Aorta (tissue), 5 donors: Measurements from ENCODE around the gene GASK1A. TPM values are rescaled to one million over a fixed set of nuclear protein-coding genes. Genes with fewer than 3 reads are reported as not detected.
"Not testable (repeated sequence)": the region's sequence is repeated elsewhere in the genome, so short reads cannot be mapped to it uniquely, and the experiment has no call there.

Source experiments
- ATAC-seq: fragments of 200-7000 bp; cut with Tn5 transposase; one replicate; pipeline ENCODE4 v1.9.1; 2022; ENCODE audit warnings: moderate library complexity; ENCODE audit not compliant: low FRiP score
- DNase-seq, 2 donors: peaks; one replicate each; pipeline ENCODE4 v3.0.0-alpha.2; 2020
- H3K27ac ChIP-seq, 2 donors: one replicate each; pipeline ENCODE4 v1.5.1; 2013; ENCODE audit warnings: low read length in 2 of 2, mild to moderate bottlenecking in 2 of 2, moderate library complexity in 2 of 2, control low read depth in 1 of 2, inconsistent platforms in 1 of 2, low read depth in 1 of 2
- H3K27me3 ChIP-seq, 2 donors: one replicate each; pipeline ENCODE4 v1.6.1; 2013; ENCODE audit warnings: control low read depth in 1 of 2, low read length in 1 of 2, mild to moderate bottlenecking in 1 of 2, moderate library complexity in 1 of 2; ENCODE audit not compliant: insufficient read depth in 2 of 2, control insufficient read depth in 1 of 2
- H3K36me3 ChIP-seq, 2 donors: one replicate each; pipeline ENCODE4 v1.6.1; 2013; ENCODE audit warnings: control low read depth in 1 of 2, low read length in 1 of 2, mild to moderate bottlenecking in 1 of 2; ENCODE audit not compliant: insufficient read depth in 2 of 2, control insufficient read depth in 1 of 2
- H3K4me1 ChIP-seq, 2 donors: one replicate each; pipeline ENCODE4 v1.6.1; 2013; ENCODE audit warnings: low read length in 2 of 2, control low read depth in 1 of 2, mild to moderate bottlenecking in 1 of 2, moderate library complexity in 1 of 2; ENCODE audit not compliant: insufficient read depth in 2 of 2, control insufficient read depth in 1 of 2
- H3K4me3 ChIP-seq, 2 donors: one replicate each; pipeline ENCODE4 v1.5.1; 2013; ENCODE audit warnings: low read length in 2 of 2, control low read depth in 1 of 2, mild to moderate bottlenecking in 1 of 2
- H3K9me3 ChIP-seq: one replicate; pipeline ENCODE4 v1.6.1; 2013; ENCODE audit warnings: mild to moderate bottlenecking, low read length; ENCODE audit not compliant: control insufficient read depth
- WGBS, 2 donors: extraction: QIAGEN DNeasy Blood & Tissue Kit; methylation state at CpG; one replicate each; pipeline ENCODE4 v1.1.7; 2013; 5-methylcytosine and 5-hydroxymethylcytosine counted together
- intact Hi-C, 2 donors: fragments of 100-400 bp; cut with DNase I; formaldehyde crosslinking; loops; one replicate each; pipeline versions ENCODE4 v1.14.2 to v1.15.0; 2022
- polyA plus RNA-seq, 2 donors: library from polyadenylated mRNA; stranded (reverse); fragments of 200-250 nt; gene quantifications; one replicate each; pipeline ENCODE4 v1.2.3, GENCODE V29; 2013
- total RNA-seq, 2 donors: library from RNA; stranded (reverse); fragmentation: NEBNext Ultra II Directional; extraction: Animal tissue kit (Norgen Biotek cat#: 25700); gene quantifications; one replicate each; pipeline ENCODE4 v1.2.1, GENCODE V29; 2021
- donor health status: healthy with polysubstance abuse.
- donor health status: Bipolar disorder and iron deficiency.
- donor health status: DM: no; HTN: no; CAD: no.
- donor health status: DM: no; HTN: no; CAD: no.
- donor health status: DM: yes; HTN: yes; CAD: no.

Gene GASK1A
- total and polyA plus RNA-seq, 4 donors, result 0.38 to 33.7 (median 8.0) TPM

DNA sequence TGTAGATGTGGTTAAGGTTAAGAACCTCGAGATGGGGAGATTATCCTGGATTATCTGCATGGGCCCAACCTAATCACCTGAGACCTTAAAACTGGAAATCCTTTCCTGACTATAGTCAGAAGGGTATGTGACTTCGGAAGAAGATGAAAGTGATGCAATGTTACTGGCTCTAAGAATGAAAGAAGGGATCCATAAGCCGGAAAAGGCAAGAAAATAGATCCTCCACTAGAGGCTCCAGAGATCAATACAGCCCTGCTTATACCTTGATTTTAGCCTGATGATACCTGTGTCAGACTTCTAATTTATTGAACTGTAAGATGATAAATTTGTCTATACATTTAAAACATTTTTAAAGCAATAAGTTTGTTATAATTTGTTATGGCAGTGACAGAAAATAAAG, 21.5 kb upstream of the GASK1A start:
- ATAC-seq, result no peak
- H3K9me3 ChIP-seq, result no peaks in the 10 kb centered on the region
- DNase-seq, result no peak
- H3K27ac ChIP-seq, result no peak overlapping the region
- no peaks in the 10 kb centered on the region for H3K27me3 ChIP-seq
- H3K36me3 ChIP-seq, result no peaks in the 10 kb centered on the region
- H3K4me1 ChIP-seq, result no peaks in the 10 kb centered on the region
- intact Hi-C loops, result no loop called here
- no peak overlapping the region for H3K4me3 ChIP-seq
- 86 to 92% methylated on average over 3 of the region's 3 CpGs for WGBS, 2 donors

DNA sequence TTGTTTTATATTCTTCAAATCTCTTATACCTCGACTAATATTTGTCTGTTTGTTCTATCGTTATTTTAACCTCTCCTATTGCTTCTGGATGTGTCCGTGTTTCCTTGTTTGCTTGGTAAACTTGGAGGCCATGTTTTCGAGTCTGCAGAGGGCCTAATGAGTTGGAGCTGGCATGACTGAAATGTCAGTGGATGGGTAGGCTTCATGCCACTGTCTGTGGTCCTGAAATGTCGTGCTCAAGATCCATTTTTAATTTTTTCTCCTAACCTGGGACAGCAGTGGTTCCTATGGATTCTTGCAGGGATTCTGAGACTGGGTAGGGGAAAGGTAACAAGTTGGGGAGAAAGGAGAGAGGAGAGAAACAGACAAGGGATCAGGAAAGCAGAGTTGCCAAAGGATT, 18.8 kb upstream of the GASK1A start:
- Histone ChIP-seq H3K27me3 (no peaks in the 10 kb centered on the region), H3K9me3 (no peaks in the 10 kb centered on the region), H3K27ac (no peak overlapping the region), H3K4me3 (no peak overlapping the region), H3K4me1 (no peaks in the 10 kb centered on the region), H3K36me3 (no peaks in the 10 kb centered on the region)
- DNase-seq, result no peak
- WGBS, 2 donors, result 57 to 66% methylated on average over 5 of the region's 5 CpGs
- intact Hi-C loops, result loop anchor here (2.0 to 10.0 kb wide), 3 partner anchors 145 to 535 kb away; partner anchors contain the start of gene POMGNT2 (in 1 of the 2)
- ATAC-seq, result no peak

DNA sequence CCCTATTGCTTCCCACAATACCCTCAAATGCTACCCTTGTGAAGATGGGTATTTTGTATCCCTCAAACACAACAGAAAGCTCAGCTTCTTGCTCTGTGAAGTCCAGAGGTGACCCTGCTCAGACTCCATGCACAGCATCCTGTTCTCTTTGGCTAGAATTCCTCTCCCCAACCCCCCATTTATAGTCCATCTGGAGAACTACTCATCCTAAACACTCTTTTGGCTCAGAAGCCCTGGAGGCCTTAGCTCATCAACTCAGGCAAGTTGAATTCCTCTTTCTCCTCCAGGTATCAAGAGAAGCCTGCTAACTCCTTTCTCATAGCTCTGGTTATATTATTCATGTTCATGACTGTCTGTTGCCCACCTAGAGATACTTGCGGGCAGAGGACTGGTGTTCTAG, 18.3 kb upstream of the GASK1A start:
- Histone ChIP-seq H3K9me3 (no peaks in the 10 kb centered on the region), H3K4me3 (no peak overlapping the region), H3K27me3 (no peaks in the 10 kb centered on the region), H3K4me1 (no peaks in the 10 kb centered on the region), H3K36me3 (no peaks in the 10 kb centered on the region), H3K27ac (no peak overlapping the region)
- WGBS, 2 donors, result 87 to 91% methylated on average over 1 of the region's 1 CpG
- intact Hi-C loops, result loop anchor here (2.0 to 10.0 kb wide), 3 partner anchors 144 to 534 kb away; partner anchors contain the start of gene POMGNT2 (in 1 of the 2)
- no peak for ATAC-seq
- DNase-seq, result no peak

DNA sequence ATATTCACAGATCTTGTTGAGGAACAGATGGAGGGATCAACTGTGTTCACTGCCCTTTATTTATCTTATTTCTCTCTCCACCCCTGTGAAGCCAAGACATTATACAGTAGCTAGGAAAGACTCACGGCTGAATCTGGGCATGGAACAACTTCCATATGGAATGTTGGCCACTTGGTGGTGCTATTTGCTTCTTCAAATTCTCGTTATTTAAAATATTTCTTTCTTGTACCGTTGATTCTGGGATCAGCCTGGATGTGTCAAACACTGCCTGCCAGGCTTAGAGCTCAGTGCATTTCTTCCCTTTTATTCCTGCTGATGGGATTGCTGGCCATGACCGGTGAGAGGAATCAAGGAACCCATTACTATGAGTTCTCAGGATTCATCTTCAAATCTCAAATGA, 17.5 kb upstream of the GASK1A start:
- Histone ChIP-seq H3K4me1 (no peaks in the 10 kb centered on the region), H3K36me3 (no peaks in the 10 kb centered on the region), H3K4me3 (no peak overlapping the region), H3K27me3 (no peaks in the 10 kb centered on the region), H3K27ac (no peak overlapping the region), H3K9me3 (no peaks in the 10 kb centered on the region)
- WGBS, 2 donors, result 4 to 6% methylated on average over 4 of the region's 4 CpGs
- intact Hi-C loops, result loop anchor here (2.0 to 10.0 kb wide), 3 partner anchors 143 to 533 kb away; partner anchors contain the start of gene POMGNT2 (in 1 of the 2)
- DNase-seq (no peak), ATAC-seq (peak; percentile 69)

DNA sequence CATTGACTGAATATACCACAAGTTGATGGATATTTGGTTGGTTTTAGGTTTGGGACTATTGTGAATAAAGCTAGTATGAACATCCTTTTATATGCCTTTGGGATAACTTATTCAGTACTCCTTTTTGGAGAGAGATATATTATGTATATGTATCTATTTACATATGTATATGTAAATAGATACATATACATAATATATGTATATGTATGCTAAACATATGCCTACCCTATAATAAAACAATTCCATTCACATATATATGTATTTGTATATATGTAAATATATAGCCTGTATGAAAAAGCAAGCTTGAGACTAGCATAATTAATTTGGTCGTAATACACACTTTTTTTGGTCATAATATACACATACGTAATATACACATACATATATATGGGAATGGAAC, 15.8 kb upstream of the GASK1A start:
- ATAC-seq (no peak), DNase-seq (no peak)
- H3K9me3 ChIP-seq, result no peaks in the 10 kb centered on the region
- no peaks in the 10 kb centered on the region for H3K36me3 ChIP-seq
- intact Hi-C loops, result loop anchor here (10.0 kb wide), 2 partner anchors 142 to 532 kb away; partner anchors contain the start of gene POMGNT2 (in 1 of the 2)
- no peaks in the 10 kb centered on the region for H3K27me3 ChIP-seq
- no peak overlapping the region for H3K4me3 ChIP-seq
- no peak overlapping the region for H3K27ac ChIP-seq
- no peaks in the 10 kb centered on the region for H3K4me1 ChIP-seq
- 66 to 73% methylated on average over 2 of the region's 2 CpGs for WGBS, 2 donors

DNA sequence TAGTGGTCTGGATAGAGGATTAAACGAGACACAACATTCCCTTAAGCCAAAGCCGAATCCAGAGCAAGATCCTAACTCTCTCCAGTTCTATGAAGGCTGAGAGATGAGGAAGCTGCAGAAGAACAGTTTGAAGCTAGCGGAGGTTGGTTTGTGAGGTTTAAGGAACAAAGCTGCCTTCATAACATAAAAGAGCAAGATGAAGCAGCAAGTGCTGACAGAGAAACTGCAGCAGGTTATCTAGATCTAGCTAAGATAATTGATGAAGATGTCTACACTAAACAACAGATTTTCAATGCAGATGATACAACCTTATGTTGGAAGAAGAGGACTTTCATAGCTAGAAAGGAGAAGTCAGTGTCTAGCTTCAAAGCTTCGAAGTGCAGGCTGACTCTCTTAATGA, 14.8 kb upstream of the GASK1A start:
- Histone ChIP-seq H3K27ac (no peak overlapping the region), H3K36me3 (no peaks in the 10 kb centered on the region), H3K27me3 (no peaks in the 10 kb centered on the region), H3K9me3 (no peaks in the 10 kb centered on the region), H3K4me3 (no peak overlapping the region), H3K4me1 (no peaks in the 10 kb centered on the region)
- WGBS, 2 donors, result 91 to 92% methylated on average over 4 of the region's 4 CpGs
- intact Hi-C loops, result loop anchor here (2.0 to 10.0 kb wide), 3 partner anchors 141 to 531 kb away; partner anchors contain the start of gene POMGNT2 (in 1 of the 2)
- DNase-seq, result no peak
- no peak for ATAC-seq

DNA sequence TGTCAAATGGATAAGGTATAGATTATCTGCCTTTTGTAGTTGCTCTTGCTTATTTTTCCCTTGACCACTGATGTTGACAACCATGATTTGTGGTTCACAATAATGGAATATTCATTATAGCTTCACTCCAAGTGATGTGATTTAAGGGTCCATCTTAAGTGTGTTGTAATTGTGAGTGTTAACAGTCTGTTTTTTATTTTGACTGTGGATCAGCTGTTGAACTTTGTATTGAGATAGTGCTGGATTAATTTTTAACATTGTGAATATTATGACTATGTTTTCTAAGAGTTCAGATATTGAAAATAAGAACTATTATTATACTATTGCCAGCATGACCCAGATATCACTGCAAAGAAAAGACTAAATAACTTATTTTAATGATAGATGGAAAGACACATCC, 8.6 kb upstream of the GASK1A start:
- no peak overlapping the region for H3K4me3 ChIP-seq
- no peaks in the 10 kb centered on the region for H3K36me3 ChIP-seq
- no peak for ATAC-seq
- no peaks in the 10 kb centered on the region for H3K4me1 ChIP-seq
- intact Hi-C loops, result no loop called here
- H3K27ac ChIP-seq, result no peak overlapping the region
- no peaks in the 10 kb centered on the region for H3K27me3 ChIP-seq
- DNase-seq, result no peak
- no peaks in the 10 kb centered on the region for H3K9me3 ChIP-seq

DNA sequence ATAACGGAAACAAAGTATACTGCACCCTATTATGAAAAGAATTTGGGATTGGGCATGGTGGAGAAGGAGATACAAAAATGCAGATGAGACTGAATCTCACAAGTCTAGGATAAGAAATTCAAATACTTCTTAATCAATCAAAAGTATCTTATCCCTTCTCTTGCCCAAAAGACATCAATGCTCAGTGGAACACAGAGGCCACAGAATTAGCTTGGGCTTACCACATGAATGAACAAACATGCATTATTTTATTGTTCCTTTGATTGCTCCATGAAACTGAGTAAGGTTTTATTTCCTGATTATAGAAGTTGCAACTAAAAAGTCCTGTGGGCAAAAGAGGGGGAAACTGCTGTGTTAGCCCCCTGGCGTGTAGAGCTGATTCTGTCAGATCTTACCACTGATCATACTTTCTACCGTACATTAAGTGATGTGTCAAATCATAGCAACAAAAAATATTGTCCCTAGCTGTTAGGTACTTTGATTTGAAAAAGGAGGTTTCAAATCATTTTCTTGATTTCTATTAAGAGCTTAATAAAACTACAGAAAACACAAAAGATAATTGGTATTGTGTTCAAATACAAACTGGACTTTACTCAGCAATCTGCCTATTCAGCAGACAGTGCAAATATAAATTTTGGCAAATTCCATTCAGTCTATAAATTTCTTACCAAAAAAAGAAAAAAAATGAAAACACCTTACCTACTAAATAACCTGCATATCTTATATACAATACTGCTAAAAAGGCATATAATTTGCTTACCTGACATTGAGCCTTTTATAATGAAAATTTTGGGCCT, 7.9 kb upstream of the GASK1A start:
- Histone ChIP-seq H3K4me3 (no peak overlapping the region), H3K27me3 (no peaks in the 10 kb centered on the region), H3K36me3 (no peaks in the 10 kb centered on the region), H3K27ac (no peak overlapping the region), H3K9me3 (no peaks in the 10 kb centered on the region), H3K4me1 (no peaks in the 10 kb centered on the region)
- intact Hi-C loops, result no loop called here
- DNase-seq, result no peak
- 82 to 99% methylated on average over 3 of the region's 3 CpGs for WGBS, 2 donors
- no peak for ATAC-seq

DNA sequence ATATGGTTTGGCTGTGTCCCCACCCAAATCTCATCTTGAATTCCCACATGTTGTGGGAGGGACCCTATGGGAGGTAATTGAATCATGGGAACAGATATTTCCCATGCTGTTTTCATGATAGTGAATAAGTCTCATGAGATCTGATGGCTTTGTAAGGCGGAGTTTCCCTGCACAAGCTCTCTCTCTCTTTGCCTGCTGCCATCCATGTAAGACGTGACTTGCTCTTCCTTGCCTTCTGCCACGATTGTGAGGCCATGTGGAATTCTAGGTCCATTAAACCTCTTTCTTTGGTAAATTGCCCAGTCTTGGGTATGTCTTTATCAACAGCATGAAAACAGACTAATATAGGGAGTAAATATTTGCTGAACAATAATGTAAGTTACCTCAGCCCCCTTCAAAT, 4.2 kb upstream of the GASK1A start:
- DNase-seq, H3K27me3 ChIP-seq, H3K9me3 ChIP-seq, H3K27ac ChIP-seq, H3K4me3 ChIP-seq, H3K4me1 ChIP-seq, H3K36me3 ChIP-seq, intact Hi-C loops, ATAC-seq: not testable (repeated sequence)
- 90 to 94% methylated on average over 3 of the region's 3 CpGs for WGBS, 2 donors
